Measurements from ENCODE around the gene BET1L. TPM values are rescaled to one million over a fixed set of nuclear protein-coding genes. Genes with fewer than 3 reads are reported as not detected.
"Not testable (repeated sequence)": the region's sequence is repeated elsewhere in the genome, so short reads cannot be mapped to it uniquely, and the experiment has no call there.

The BET1L gene
- total RNA-seq, 2 experiments from 2014 or later, result 45.5 to 49.4 TPM

- POLR2A ChIA-PET, result no interaction called here
- Mint-ChIP-seq H3K36me3 (ENCODE audit: low read depth) (peaks cover 80% of the 10 kb centered on the region), H3K9me3 (ENCODE audit: low read depth) (no peaks in the 10 kb centered on the region), H3K27ac (peak overlapping the region; percentile 1), H3K4me3 (no peak overlapping the region), H3K4me1 (peaks cover 37% of the 10 kb centered on the region), H3K27me3 (no peaks in the 10 kb centered on the region)
- ATAC-seq (peak; percentile 21), DNase-seq (no peak)
- CTCF ChIA-PET, result interaction anchor here (0.9 to 1.1 kb wide), 2 partner anchors 37 to 72 kb away, joined by 3 read pairs; partner anchors contain the start of genes BET1L and RIC8A
- intact Hi-C loops (cut with DNase I, micrococcal nuclease), result no loop called here
Measured at GRCh38 chr11:244376-244775, 37.2 kb upstream of the BET1L start.

GRCh38 chr11:241634-242033 lies 34.4 kb upstream of the BET1L start:
- no peak for ATAC-seq
- H3K9me3 Mint-ChIP-seq (ENCODE audit: low read depth), result no peaks in the 10 kb centered on the region
- POLR2A ChIA-PET, result no interaction called here
- CTCF ChIA-PET, result interaction anchor here (1.2 to 9.8 kb wide), 2 partner anchors 9 to 35 kb away, joined by 4 to 69 read pairs; partner anchors contain the start of genes BET1L and RIC8A
- H3K4me1 Mint-ChIP-seq, result peaks cover 49% of the 10 kb centered on the region
- no peaks in the 10 kb centered on the region for H3K27me3 Mint-ChIP-seq
- DNase-seq, result no peak
- H3K27ac Mint-ChIP-seq, result peak overlapping the region; percentile 52
- H3K36me3 Mint-ChIP-seq (ENCODE audit: low read depth), result peaks cover 65% of the 10 kb centered on the region
- intact Hi-C loops (cut with DNase I, micrococcal nuclease), result no loop called here
- H3K4me3 Mint-ChIP-seq, result no peak overlapping the region

DNA sequence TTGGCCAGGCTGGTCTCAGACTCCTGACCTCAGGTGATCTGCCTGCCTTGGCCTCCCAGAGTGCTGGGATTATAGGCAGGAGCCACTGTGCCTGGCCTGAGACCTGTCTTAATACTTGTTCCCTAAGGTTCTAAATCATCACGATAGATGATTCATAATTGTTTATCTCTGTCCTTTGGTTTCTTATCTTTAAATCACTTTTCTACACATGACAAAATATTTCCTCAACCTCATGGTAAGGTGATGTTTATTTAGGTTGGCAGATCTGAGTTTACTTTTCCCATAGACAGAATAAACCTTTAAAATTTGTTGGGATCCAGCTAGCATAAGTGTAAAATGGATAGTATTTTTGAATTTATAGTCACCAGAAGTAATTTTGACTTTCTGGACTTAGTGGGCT lies 33.1 kb upstream of the BET1L start:
- Mint-ChIP-seq H3K27ac (peak overlapping the region; percentile 71), H3K36me3 (ENCODE audit: low read depth) (peaks cover 52% of the 10 kb centered on the region), H3K9me3 (ENCODE audit: low read depth) (no peaks in the 10 kb centered on the region), H3K4me3 (no peak overlapping the region), H3K4me1 (peaks cover 53% of the 10 kb centered on the region), H3K27me3 (no peaks in the 10 kb centered on the region)
- POLR2A ChIA-PET, result interaction anchor here (0.7 to 0.9 kb wide), 2 partner anchors 33 to 409 kb away, joined by 3 read pairs; partner anchors contain the start of genes BET1L and RIC8A
- DNase-seq, result no peak
- intact Hi-C loops (cut with DNase I, micrococcal nuclease), result no loop called here
- CTCF ChIA-PET, result interaction anchor here (0.9 to 9.8 kb wide), 4 partner anchors 9 to 21 kb away, joined by 3 to 69 read pairs (median 3); no protein-coding TSS in a partner anchor
- ATAC-seq, result no peak

DNA sequence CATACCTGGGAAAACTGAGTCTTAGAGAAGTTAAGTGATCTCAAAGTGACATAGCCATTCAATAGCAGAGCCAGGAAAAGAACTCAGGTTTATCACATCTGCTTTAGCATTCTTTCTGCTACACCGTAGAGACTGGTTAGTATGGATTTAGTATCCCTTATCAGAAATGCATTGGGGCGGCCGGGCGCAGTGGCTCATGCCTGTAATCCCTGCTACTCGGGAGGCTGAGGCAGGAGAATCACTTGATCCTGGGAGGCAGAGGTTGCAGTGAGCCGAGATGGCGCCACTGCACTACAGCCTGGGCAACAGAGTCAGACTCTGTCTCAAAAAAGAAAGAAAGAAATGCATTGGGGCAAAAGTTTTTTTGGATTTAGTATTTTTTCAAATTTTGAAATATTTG lies 31.1 kb upstream of the BET1L start:
- POLR2A ChIA-PET, result interaction anchor here (1.1 to 3.9 kb wide), 2 partner anchors 29 to 31 kb away, joined by 3 to 25 read pairs; partner anchors contain the start of genes BET1L and RIC8A
- CTCF ChIA-PET, result interaction anchor here (1.0 to 9.8 kb wide), 5 partner anchors 10 to 67 kb away, joined by 3 to 69 read pairs (median 4); partner anchors contain the start of genes BET1L and RIC8A
- peaks cover 40% of the 10 kb centered on the region for H3K36me3 Mint-ChIP-seq (ENCODE audit: low read depth)
- H3K4me1 Mint-ChIP-seq, result peaks cover 56% of the 10 kb centered on the region
- peak overlapping the region; percentile 92 for H3K4me3 Mint-ChIP-seq
- not testable (repeated sequence) for H3K27me3 Mint-ChIP-seq; ATAC-seq; H3K9me3 Mint-ChIP-seq (ENCODE audit: low read depth); DNase-seq
- H3K27ac Mint-ChIP-seq, result peak overlapping the region; percentile 99
- intact Hi-C loops (cut with DNase I, micrococcal nuclease), result loop anchor here in 1 of 2 experiments (5.0 kb wide), 2 partner anchors 49 to 119 kb away; partner anchors contain the start of gene PGGHG

DNA sequence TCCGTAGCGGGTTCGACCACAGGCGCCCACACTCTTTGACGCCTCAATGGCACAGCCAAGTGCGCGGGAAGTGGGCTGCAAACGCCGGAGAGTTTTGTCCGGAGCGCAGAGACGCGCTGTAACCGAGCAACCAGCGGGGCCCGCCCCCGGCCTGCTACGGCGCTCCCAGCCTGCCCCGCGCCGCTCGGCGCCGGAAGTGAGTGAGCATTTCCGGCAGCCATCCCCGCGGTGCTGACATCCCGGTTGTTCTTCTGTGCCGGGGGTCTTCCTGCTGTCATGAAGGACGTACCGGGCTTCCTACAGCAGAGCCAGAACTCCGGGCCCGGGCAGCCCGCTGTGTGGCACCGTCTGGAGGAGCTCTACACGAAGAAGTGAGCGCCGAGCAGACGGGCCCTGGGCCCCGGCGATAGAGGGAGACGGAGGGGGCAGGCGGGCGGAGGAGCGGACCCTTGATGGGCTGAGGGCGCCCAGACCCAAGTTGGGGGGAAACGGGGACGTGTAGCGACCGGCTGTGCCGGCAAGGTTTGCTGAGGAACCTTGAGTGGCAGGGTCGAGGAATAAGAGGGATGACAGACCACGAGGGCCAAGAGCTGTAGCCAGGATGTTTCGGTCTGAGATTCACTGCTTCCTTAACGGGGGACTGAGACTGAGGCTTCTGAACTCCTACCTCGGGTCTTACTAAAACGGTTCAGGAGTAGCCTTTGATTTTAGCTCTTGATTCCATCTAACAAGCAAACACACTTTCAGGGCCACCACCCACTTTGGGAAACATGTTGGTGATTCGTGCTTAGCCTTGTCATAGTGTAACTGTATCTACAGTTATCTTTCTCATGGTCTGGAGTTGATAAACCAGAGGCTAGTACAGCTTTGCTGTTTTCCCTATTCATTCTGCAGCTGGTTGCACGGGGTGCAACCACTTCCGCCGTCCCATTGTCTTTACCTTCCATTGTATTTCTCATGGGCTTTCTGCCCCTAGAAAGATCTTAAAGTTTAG lies 29.9 kb upstream of the BET1L start, which contains the start of gene PSMD13:
Gene PSMD13 (plus strand): TSS at position 203 of the 994 bp plus-strand sequence. CDS start 74 bp downstream, at position 277.
- POLR2A ChIA-PET, result interaction anchor here (0.7 to 3.9 kb wide), 3 partner anchors 30 to 81 kb away, joined by 3 to 25 read pairs (median 3); partner anchors contain the start of genes BET1L and RIC8A
- DNase-seq (peak; percentile 96), ATAC-seq (peak; percentile 86)
- peaks cover 48% of the 10 kb centered on the region for H3K4me1 Mint-ChIP-seq
- CTCF ChIA-PET, result interaction anchor here (0.6 to 9.8 kb wide), 10 partner anchors 9 to 170 kb away, joined by 3 to 69 read pairs (median 4); partner anchors contain the start of genes BET1L and RIC8A
- no peaks in the 10 kb centered on the region for H3K27me3 Mint-ChIP-seq
- intact Hi-C loops (cut with DNase I, micrococcal nuclease), result loop anchor here (1.0 to 5.0 kb wide), 15 partner anchors 30 to 559 kb away; partner anchors contain the start of genes BET1L (in 2 of the 2), RIC8A (in 2 of the 2), HRAS (in 1 of the 2) and PGGHG (in 1 of the 2)
- peak within 1 kb of the TSS; percentile 92 for H3K4me3 Mint-ChIP-seq
- peaks cover 30% of the 10 kb centered on the region for H3K36me3 Mint-ChIP-seq (ENCODE audit: low read depth)
- no peaks in the 10 kb centered on the region for H3K9me3 Mint-ChIP-seq (ENCODE audit: low read depth)
- peak within 1 kb of the TSS; percentile 99 for H3K27ac Mint-ChIP-seq

DNA sequence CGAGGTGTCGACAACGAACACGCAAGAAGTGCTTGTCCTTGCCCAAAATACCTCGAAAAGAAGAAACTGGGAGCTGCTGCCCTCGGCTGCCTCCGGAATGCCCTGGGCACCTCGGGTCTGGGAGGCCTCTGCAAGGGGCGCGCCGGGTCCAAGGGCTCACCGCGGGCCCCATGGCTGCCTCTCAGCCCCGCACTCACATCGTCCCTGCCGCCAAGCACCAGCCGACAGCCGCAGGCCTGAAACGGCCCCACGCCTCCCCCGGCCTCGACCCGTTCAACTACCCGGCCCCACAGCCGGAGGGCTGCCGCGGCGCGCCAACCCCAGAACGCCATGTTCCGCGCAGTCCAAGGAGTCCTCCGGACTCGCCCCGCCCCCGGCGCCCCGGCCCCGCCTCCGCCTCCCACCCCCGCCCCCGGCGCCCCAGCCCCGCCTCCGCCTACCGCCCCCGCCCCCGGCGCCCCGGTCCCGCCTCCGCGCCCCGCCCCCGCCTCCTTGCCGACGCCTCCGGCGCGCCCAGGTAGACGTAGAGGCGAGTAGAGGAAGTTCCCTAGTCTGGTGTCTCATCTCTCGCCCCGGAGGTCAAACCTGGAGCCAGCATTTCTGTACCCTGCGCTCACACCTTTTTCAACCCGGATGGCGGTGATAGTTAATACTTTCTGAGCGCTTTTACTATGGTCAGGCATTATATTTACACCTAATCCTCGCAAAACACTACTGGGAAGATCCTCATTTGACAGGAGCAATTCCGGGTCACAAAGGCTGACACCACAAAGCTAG lies 29.0 kb upstream of the BET1L start, which contains the start of gene SIRT3:
Gene SIRT3 (minus strand): TSS at position 346 of the 777 bp plus-strand sequence. CDS start 14 bp downstream, at position 332.
- peaks cover 21% of the 10 kb centered on the region for H3K36me3 Mint-ChIP-seq (ENCODE audit: low read depth)
- ChIA-PET CTCF (interaction anchor here (0.6 to 9.8 kb wide), 5 partner anchors 15 to 171 kb away, joined by 3 to 69 read pairs (median 4); partner anchors contain the start of genes BET1L and RIC8A), POLR2A (interaction anchor here (0.7 to 3.9 kb wide), 2 partner anchors 29 to 82 kb away, joined by 3 to 25 read pairs; partner anchors contain the start of genes BET1L and RIC8A)
- H3K9me3 Mint-ChIP-seq (ENCODE audit: low read depth), result no peaks in the 10 kb centered on the region
- H3K4me3 Mint-ChIP-seq, result peak within 1 kb of the TSS; percentile 92
- peak within 1 kb of the TSS; percentile 99 for H3K27ac Mint-ChIP-seq
- peaks cover 40% of the 10 kb centered on the region for H3K4me1 Mint-ChIP-seq
- peak; percentile 79 for ATAC-seq
- DNase-seq, result peak; percentile 86
- H3K27me3 Mint-ChIP-seq, result no peaks in the 10 kb centered on the region
- intact Hi-C loops (cut with DNase I, micrococcal nuclease), result loop anchor here (1.0 to 5.0 kb wide), 15 partner anchors 29 to 560 kb away; partner anchors contain the start of genes BET1L (in 2 of the 2), RIC8A (in 2 of the 2), HRAS (in 1 of the 2) and PGGHG (in 1 of the 2)

- ChIA-PET CTCF (interaction anchor here (0.6 to 9.8 kb wide), 4 partner anchors 15 to 213 kb away, joined by 3 to 69 read pairs (median 4); partner anchors contain the start of genes BET1L and RIC8A), POLR2A (interaction anchor here (1.1 to 3.9 kb wide), 2 partner anchors 27 to 28 kb away, joined by 4 to 25 read pairs; partner anchors contain the start of genes BET1L and RIC8A)
- intact Hi-C loops (cut with DNase I, micrococcal nuclease), result loop anchor here in 1 of 2 experiments (5.0 kb wide), 2 partner anchors 52 to 122 kb away; partner anchors contain the start of gene PGGHG
- Mint-ChIP-seq H3K9me3 (ENCODE audit: low read depth) (no peaks in the 10 kb centered on the region), H3K36me3 (ENCODE audit: low read depth) (peaks cover 19% of the 10 kb centered on the region), H3K27ac (peak overlapping the region; percentile 90), H3K27me3 (no peaks in the 10 kb centered on the region), H3K4me3 (peak overlapping the region; percentile 92), H3K4me1 (peaks cover 38% of the 10 kb centered on the region)
- DNase-seq (peak; percentile 85), ATAC-seq (peak; percentile 37)
Measured at GRCh38 chr11:235609-235996, 28.4 kb upstream of the BET1L start.

DNA sequence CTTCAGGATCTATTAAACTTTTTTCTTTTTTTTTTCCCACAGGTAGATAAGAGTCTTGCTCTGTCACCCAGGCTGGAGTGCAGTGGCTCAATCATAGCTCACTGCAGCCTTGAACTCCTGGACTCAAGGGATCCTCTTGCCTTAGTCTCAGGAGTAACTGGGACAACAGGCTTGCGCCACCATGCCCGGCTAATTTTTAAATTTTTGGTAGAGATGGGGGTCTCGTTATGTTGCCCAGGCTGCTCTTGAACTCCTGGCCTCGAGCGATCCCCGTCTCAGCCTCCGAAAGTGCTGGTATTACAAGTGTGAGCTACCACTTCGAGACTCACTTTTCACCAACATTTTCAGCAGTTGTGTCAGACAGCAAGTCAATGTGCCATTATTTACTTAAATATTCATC lies 28.0 kb upstream of the BET1L start:
- ChIA-PET POLR2A (interaction anchor here (1.1 to 3.9 kb wide), 2 partner anchors 26 to 28 kb away, joined by 4 to 25 read pairs; partner anchors contain the start of genes BET1L and RIC8A), CTCF (interaction anchor here (0.6 to 9.8 kb wide), 7 partner anchors 16 to 287 kb away, joined by 3 to 69 read pairs (median 4); partner anchors contain the start of genes BET1L and RIC8A)
- Mint-ChIP-seq H3K36me3 (ENCODE audit: low read depth) (peaks cover 16% of the 10 kb centered on the region), H3K27me3 (no peaks in the 10 kb centered on the region), H3K4me3 (peak overlapping the region; percentile 92), H3K4me1 (peaks cover 34% of the 10 kb centered on the region), H3K27ac (peak overlapping the region; percentile 90), H3K9me3 (ENCODE audit: low read depth) (no peaks in the 10 kb centered on the region)
- intact Hi-C loops (cut with DNase I, micrococcal nuclease), result loop anchor here in 1 of 2 experiments (5.0 kb wide), 2 partner anchors 52 to 122 kb away; partner anchors contain the start of gene PGGHG
- no peak for ATAC-seq
- DNase-seq, result no peak

- H3K36me3 Mint-ChIP-seq (ENCODE audit: low read depth), result peaks cover 6% of the 10 kb centered on the region
- H3K27ac Mint-ChIP-seq, result peak overlapping the region; percentile 14
- H3K4me1 Mint-ChIP-seq, result peaks cover 16% of the 10 kb centered on the region
- no peaks in the 10 kb centered on the region for H3K9me3 Mint-ChIP-seq (ENCODE audit: low read depth)
- ChIA-PET POLR2A (no interaction called here), CTCF (no interaction called here)
- DNase-seq, result no peak
- intact Hi-C loops (cut with DNase I, micrococcal nuclease), result no loop called here
- no peaks in the 10 kb centered on the region for H3K27me3 Mint-ChIP-seq
- no peak overlapping the region for H3K4me3 Mint-ChIP-seq
- no peak for ATAC-seq
Measured at GRCh38 chr11:232783-233565, 25.8 kb upstream of the BET1L start.
